GM13976 (cell line): Measurements from ENCODE around the gene TBC1D2B.
A peak's percentile ranks its signal among the peaks of the same experiment; 100 is the strongest.

Experiments
- DNase-seq: peaks from one replicate; pipeline ENCODE4 v3.0.0; 2012; ENCODE audit warnings: low spot score
- in situ Hi-C: fragments of 300-500 bp; cut with MboI; formaldehyde crosslinking; loops from one replicate; pipeline ENCODE4 v1.12.0; 2022; ENCODE audit warnings: low sequenced_read_pairs, mixed read lengths, inconsistent platforms; ENCODE audit not compliant: unreplicated experiment
- TF ChIP-seq, protein P1 (sequence below): IDR thresholded peaks from 2 replicates; pipeline ENCODE4 v1.5.1; 2012; ENCODE audit warnings: borderline replicate concordance, mild to moderate bottlenecking; ENCODE audit not compliant: insufficient read depth; ENCODE audit errors: extremely low read depth, missing control alignments, control extremely low read depth

The TBC1D2B gene

DNA sequence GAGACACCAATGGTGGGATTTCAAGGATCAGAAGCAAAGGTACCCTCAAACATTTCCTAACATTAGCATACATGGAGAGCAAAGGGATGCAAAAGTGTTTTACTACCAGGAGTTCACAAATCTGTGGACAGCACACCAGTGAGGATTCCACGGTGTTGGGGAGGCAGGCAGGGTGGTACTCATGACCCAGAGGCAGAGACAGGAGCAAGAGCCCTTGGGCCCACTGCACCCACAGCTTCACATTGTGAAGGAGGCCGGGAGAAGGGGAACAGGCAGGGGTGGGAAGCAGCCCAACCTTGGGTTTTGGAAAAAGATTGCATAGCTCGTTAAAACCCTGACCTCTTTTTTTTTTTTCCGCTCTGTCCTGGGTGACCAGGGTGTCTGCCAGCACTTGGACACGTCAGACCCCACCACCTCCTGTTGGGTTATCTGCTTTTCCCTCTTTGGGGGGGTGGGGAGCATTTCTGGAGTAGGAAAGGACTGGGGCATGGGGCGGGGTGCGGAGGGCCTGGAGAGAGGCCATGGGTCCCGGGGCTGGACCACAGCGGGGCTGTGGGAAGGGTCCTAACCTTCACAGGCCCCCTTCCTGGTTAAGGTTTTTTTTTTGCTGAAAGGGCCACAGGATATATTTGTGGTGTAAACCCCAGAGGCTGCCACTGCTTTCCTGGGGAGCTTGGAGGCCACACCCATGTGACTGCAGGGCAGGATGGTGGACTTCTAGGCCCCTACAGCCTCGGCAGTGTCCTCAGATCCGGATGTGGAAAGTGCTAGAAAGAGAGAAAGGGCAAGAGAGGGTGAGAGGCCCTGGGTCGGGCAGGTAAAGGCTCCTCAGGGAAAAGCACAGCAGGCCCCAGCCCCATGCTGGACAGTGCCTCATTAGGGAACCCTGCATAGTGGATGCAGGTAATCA is 27.3 kb upstream of the TBC1D2B start:
- no peak for DNase-seq
- TF ChIP-seq, protein P1, sequence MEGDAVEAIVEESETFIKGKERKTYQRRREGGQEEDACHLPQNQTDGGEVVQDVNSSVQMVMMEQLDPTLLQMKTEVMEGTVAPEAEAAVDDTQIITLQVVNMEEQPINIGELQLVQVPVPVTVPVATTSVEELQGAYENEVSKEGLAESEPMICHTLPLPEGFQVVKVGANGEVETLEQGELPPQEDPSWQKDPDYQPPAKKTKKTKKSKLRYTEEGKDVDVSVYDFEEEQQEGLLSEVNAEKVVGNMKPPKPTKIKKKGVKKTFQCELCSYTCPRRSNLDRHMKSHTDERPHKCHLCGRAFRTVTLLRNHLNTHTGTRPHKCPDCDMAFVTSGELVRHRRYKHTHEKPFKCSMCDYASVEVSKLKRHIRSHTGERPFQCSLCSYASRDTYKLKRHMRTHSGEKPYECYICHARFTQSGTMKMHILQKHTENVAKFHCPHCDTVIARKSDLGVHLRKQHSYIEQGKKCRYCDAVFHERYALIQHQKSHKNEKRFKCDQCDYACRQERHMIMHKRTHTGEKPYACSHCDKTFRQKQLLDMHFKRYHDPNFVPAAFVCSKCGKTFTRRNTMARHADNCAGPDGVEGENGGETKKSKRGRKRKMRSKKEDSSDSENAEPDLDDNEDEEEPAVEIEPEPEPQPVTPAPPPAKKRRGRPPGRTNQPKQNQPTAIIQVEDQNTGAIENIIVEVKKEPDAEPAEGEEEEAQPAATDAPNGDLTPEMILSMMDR: no peak
- in situ Hi-C loops: loop anchor here (10.0 kb wide), 2 partner anchors 100 to 150 kb away; no protein-coding TSS in a partner anchor

DNA sequence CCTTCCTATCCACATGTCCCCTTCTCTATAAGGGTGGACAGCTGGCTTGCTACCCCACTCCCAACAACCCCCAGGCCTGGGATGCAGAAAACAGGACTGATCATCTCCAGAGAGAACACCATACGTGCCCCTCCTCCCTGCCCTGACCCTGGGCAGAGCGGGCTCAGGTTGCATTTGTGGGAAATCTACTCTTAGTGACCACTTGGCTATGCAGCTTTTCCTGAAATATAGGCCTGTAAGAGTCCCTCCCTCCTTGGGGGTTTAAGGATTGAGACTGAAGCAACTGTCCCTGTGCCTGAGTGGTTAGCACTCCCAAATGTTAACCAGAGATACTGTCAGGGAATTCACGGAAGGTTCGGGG is 26.6 kb upstream of the TBC1D2B start:
- in situ Hi-C loops: loop anchor here (10.0 kb wide), 2 partner anchors 99 to 149 kb away; no protein-coding TSS in a partner anchor
- TF ChIP-seq, protein P1: no peak
- no peak for DNase-seq

DNA sequence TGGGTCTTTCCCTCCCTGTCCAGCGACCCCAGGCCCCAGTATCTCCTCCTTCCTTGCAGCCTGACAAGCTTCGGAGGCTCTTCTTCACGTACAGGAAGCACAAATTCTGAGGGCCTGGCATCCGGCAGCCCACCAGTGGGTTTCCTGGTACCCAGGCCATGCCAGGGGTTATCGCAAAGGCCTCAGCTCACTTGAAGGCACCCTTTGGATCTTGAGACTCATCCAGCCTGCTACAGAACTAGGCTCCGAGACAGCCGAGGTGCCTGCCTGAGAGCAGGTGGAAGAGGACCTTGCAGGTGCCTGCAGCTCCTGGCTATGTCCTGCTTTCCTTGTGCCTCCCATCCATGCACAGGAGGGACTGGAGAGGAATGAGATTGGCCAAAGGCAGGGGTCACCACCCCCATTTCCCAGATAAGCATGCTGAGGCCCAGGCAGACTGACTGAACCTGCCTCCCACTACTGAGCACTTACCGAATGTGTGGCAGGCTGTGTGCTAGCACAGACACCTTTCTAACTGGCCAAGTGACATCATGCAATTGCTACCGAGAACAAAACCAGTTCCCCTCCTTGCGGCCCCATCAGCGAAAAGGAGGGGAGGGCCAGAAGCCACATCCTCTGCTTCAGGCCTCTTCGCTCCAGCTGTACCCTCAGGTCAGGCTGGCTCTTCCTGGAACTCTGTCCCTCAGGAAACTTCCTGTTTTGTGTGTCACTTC is 26.1 kb upstream of the TBC1D2B start:
- in situ Hi-C loops: loop anchor here (10.0 kb wide), 2 partner anchors 99 to 149 kb away; no protein-coding TSS in a partner anchor
- TF ChIP-seq, protein P1: no peak
- peak; percentile 91 for DNase-seq

DNA sequence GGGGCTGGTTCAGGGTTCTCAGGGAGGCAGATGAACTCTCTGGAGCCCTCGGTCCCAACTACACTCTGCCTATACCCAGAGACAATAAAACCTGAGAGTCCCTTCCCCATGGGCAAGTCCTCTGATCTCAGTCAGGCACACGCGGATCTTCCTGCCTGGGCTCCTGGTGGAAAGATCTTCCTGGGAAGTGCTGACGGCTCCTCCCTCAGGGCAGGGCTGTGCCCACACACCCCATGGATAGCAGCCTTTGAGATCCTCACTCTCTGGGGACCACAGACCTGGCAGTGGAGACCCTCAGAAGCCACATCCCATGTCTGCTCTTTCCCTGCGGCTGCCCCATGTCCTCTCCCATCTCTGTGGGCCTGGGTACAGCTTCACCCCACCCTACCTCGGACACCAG is 25.2 kb upstream of the TBC1D2B start:
- in situ Hi-C loops: loop anchor here (10.0 kb wide), 2 partner anchors 98 to 148 kb away; no protein-coding TSS in a partner anchor
- TF ChIP-seq, protein P1: no peak
- no peak for DNase-seq

DNA sequence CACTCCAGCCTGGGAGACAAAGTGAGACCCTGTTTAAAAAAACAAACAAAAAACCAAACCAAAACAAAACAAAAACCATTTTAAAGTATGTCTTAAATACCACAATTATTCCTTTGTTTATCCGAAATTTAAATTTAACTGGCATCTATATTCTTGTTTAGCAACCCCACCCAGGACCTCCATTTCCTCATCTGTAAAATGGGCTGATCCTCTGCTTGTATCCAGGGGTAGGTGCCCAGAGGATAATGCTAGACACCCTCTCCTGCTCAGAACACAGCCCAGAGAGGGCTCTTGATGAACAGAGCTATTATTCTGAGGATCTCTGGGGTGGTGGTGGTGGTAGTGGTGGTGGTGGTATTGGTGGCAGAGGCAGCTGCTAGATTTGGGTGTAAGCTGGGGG is 24.7 kb upstream of the TBC1D2B start:
- in situ Hi-C loops: loop anchor here (10.0 kb wide), 2 partner anchors 97 to 147 kb away; no protein-coding TSS in a partner anchor
- DNase-seq: no peak
- TF ChIP-seq, protein P1: no peak

DNA sequence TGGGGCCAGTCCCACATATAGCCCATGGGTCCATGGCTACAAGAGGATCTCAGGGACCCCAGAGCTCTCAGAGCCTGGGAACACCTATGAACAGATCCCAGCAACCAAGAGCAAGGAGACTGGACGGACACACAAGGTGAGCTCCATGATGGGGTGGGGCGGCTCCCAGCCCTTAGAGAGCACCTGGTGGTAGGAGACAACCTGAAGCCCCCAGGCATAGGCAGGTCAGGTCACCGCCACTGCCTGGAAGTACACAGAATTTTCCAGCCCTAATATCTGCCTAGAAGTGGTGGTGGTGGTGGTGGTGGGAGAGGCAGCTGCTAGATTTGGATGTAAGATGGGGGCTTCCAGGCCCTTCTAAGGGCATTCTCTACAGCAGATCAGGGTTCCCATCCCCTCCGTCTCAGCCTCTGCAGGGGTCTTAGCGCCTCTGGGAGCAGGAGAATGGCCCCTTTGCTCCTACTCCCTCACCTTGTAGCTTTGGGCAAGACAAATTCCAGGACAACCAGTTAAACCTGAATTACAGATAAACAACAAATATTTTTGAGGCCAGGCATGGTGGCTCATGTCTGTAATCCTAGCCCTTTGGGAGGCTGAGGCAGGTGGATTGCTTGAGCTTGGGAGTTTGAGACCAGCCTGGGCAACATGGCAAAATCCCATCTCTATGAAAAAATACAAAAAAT is 24.1 kb upstream of the TBC1D2B start:
- TF ChIP-seq, protein P1: no peak
- no peak for DNase-seq
- in situ Hi-C loops: loop anchor here (10.0 kb wide), 2 partner anchors 97 to 147 kb away; no protein-coding TSS in a partner anchor
